Fibroblast of pulmonary artery (primary cell): ENCODE data around the gene TMEM94.
"Not testable (repeated sequence)": the region's sequence is repeated elsewhere in the genome, so short reads cannot be mapped to it uniquely, and the experiment has no call there.

ENCODE experiments used
- DNase-seq: peaks from one replicate; pipeline ENCODE4 v3.0.0-alpha.2; 2010; ENCODE audit warnings: low read depth
- H3K4me3 ChIP-seq: replicated peaks from 2 replicates; pipeline ENCODE4 v1.5.1; 2011; ENCODE audit warnings: low read depth, mild to moderate bottlenecking, control low read depth, low read length, moderate library complexity
- CTCF ChIP-seq: IDR thresholded peaks from 2 replicates; pipeline ENCODE4 v1.5.1; 2011; ENCODE audit warnings: mild to moderate bottlenecking, control low read depth, low read length, inconsistent platforms; ENCODE audit errors: missing control alignments

TMEM94 gene

GRCh38 chr17:75516255-75516618, 59.8 kb downstream of the TMEM94 start, which contains the start of gene TSEN54:
Gene TSEN54, plus strand, starts transcription at chr17:75516528. Its CDS starts 33 bp downstream, at chr17:75516561.
- TF ChIP-seq CTCF: no peak
- H3K4me3 ChIP-seq: peak within 1 kb of the TSS; percentile 72
- peak; percentile 89 for DNase-seq

DNA sequence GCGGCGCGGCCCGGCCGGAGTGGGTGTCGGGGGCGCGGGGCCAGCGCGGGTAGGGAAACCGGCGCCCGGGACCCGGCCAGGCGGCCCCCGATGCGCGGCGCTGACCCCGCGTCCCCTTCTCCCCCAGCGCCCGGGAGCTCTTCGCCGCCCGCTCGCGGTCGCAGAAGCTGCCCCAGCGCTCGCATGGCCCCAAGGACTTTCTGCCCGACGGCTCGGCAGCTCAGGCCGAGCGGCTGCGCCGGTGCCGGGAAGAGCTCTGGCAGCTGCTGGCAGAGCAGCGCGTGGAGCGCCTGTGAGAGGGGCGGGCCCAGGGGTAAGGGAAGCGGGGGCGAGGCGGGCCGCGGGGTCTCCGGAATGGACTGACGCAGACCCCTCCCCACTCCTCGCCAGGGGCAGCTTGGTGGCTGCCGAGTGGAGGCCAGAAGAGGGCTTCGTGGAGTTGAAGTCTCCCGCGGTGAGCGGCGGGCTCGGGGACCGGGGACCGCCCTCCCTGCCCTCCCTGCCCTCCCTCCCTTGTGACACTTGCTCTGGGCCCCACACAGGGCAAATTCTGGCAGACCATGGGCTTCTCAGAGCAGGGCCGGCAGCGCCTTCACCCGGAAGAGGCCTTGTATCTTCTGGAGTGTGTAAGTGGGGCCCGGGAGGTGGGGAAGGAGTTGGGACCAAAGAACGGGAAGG, 60.3 kb downstream of the TMEM94 start:
- peak overlapping the region; percentile 72 for H3K4me3 ChIP-seq
- no peak for TF ChIP-seq CTCF
- DNase-seq: no peak

- TF ChIP-seq CTCF: no peak
- no peak for DNase-seq
- peak overlapping the region; percentile 72 for H3K4me3 ChIP-seq
These were observed 60.9 kb downstream of the TMEM94 start for GRCh38 chr17:75517297-75517865.

- H3K4me3 ChIP-seq: no peak overlapping the region
- TF ChIP-seq CTCF: no peak
- DNase-seq: no peak
These were observed 61.8 kb downstream of the TMEM94 start for GRCh38 chr17:75518201-75518600.

- DNase-seq: no peak
- TF ChIP-seq CTCF: no peak
- H3K4me3 ChIP-seq: no peak overlapping the region
These were observed 62.6 kb downstream of the TMEM94 start for GRCh38 chr17:75518983-75519537.

DNA sequence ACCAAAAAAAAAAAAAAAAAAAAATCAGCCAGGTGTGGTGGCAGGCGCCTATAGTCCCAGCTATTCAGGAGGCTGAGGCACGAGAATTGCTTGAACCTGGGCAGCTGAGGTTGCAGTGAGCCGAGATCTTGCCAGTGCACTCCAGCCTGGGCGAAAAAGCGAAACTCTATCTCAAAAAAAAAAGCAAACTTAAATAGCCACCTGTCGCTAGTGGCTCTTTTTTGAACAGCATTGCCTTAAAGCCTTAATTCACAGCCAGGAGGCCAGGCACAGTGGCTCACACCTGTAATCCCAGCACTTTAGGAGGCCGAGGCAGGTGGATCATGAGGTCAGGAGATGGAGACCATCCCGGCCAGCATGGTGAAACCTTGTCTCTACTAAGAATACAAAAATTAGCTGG, 64.0 kb downstream of the TMEM94 start:
- DNase-seq, H3K4me3 ChIP-seq: not testable (repeated sequence)

- no peak for TF ChIP-seq CTCF
- DNase-seq: no peak
- H3K4me3 ChIP-seq: no peak overlapping the region
These were observed 64.9 kb downstream of the TMEM94 start for GRCh38 chr17:75521290-75521689.
